Cortex of kidney (tissue), 1 donor: ENCODE measurements around the gene MAB21L4.

Experiments
- DNase-seq: peaks from one replicate; lab custom pipeline; 2025; lab: John Stamatoyannopoulos, UW

MAB21L4 gene

GRCh38 chr2:240895656-240896388 lies at the start of gene MAB21L4:
TSS of gene MAB21L4 (minus strand) at chr2:240896156. CDS start at chr2:240895997, 159 bp downstream.
- no peak for DNase-seq

- DNase-seq, result no peak
Measured at GRCh38 chr2:240936106-240936505, 40.1 kb upstream of the MAB21L4 start.

DNA sequence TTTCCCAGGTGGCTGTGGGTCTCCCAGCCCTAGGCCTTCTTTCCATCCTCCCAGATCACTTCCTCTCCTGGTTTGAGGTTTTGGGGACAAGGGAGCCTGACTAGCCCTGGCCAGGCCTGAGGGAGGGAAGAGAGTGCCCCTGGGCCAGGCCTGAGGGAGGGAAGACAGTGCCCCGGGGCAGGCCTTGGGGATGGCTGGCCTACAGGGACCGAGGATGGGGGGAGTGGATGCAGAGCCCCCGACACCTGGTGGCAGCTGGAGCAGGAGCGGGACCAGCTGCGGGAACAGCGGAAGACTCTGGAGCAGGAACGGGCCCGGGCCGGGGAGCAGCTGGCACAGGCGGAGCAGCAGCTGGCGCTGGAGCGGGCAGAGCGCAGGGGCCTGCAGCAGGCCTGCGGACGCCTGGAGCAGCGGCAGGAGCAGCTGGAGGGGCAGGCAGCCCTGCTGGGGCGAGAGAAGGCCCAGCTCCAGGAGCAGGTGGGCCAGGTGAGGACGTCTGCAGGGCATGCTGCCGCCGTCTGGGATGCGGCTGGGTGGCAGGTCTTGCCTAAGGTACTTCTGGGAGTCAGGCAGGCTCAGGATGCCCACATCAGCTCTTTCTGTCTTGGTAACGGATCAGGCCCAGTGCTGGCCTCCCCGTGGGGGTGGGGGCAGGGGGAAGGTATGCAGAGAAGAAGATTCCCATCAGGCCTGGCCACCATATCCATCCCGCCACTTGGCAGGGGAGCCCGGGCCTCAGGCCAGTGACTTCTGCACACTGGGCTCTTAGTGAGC lies 39.3 kb upstream of the MAB21L4 start:
- no peak for DNase-seq

DNA sequence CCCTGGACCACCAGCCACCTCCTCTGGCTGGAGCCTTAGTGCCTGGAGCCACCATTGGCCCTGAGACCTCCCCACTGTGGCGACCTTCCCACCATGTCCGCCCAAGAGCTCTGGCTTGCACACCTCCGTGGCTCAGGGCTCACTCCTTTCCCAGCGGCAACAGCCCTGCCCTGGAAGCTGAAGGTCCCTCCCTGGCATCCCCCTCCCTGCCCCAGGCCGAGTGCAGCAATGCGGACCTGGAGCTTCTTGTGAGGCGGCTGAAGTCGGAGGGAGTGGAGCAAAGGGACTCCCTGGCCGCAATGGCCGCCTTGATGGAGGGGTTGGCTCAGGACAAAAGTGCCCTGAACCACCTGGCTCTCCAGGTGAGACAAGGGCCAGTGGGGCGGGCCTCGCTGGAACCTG lies 38.7 kb upstream of the MAB21L4 start:
- no peak for DNase-seq

DNA sequence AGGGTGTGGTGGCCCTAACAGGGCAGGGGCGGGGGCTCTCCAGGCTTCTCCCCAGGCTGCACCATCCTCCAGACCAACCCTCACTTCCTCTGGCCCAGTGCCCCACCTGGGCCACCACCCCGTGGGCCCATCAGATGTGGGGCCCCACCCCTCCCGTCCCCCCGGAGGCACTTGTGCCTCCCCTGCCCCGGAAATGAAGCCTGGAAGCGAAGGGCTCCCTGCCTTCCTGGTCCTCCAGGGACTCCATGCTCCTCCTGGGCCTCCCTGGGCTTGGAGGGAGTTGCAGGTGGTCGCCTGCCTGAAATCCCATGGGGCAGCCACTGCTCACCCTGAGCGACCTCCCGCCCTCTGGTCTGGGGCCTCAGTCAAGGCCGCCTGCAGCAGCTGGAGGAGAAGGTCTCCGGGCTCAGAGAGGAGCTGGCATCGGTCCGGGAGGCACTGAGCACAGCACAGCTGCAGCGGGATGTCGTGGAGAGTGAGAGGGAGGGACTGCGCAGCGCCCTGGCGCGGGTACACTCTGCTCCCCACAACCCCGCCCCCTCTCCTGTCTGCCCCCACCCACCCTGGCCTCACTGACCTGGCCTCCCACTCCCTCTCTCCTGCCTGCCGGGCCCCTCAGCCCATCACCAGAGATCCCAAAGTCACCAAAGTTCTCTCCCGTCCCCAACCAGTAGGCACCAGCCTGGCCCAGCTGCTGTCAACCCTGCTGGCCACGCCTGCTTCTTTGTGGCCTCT lies 38.2 kb upstream of the MAB21L4 start:
- no peak for DNase-seq

GRCh38 chr2:240933048-240933965 lies 37.4 kb upstream of the MAB21L4 start:
- DNase-seq, result no peak

DNA sequence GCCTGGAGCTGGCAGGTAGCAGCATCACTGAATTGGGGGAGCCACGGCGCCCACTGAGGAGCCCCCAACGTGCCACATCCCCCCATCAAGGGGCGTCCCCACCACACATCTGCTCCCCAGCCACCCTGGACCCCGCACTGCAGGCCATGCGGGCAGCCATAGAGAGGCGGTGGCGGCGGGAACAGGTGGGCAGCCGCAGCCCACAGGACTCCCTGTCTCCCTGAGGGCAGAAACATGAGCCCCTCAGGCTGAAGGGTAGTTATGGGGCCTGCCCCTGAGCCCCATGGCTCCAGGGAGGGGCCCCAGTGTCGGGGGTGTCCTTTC lies 36.7 kb upstream of the MAB21L4 start:
- no peak for DNase-seq

GRCh38 chr2:240932001-240932723 lies 36.2 kb upstream of the MAB21L4 start:
- no peak for DNase-seq

- no peak for DNase-seq
Measured at GRCh38 chr2:240931319-240931949, 35.5 kb upstream of the MAB21L4 start.

DNA sequence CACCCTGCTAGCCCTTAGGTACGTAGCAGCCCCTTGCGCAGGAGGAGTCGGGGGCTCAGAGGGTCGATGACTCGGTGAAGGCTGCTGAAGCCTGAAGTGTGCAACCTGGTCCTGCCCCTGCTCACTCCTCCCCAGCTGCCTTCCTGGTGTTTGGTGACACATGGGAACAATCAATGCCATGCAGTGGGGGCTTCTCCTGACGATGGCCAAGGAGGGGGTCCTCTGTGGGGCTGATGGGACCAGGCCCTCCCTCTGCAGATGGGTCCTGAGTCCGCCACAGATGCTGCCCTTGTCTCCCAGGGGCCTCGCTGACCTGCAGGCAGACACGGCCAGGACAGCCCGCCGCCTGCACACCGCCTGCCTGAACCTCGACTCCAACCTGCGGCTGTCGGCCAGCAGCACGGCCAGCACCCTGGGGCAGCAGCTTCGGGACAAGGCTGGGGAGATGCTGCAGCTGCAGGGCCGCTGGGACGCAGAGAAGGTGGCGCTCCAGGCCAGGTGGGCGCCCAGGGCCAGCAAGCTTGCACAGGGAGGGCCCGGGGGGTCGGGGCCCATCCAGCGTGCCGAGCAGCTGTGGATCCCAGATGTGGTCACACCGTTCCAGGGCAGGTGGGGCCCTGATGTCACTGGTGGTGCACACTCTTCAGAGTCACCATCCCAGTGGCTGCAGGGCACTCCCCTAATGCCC lies 34.8 kb upstream of the MAB21L4 start:
- DNase-seq, result no peak

DNA sequence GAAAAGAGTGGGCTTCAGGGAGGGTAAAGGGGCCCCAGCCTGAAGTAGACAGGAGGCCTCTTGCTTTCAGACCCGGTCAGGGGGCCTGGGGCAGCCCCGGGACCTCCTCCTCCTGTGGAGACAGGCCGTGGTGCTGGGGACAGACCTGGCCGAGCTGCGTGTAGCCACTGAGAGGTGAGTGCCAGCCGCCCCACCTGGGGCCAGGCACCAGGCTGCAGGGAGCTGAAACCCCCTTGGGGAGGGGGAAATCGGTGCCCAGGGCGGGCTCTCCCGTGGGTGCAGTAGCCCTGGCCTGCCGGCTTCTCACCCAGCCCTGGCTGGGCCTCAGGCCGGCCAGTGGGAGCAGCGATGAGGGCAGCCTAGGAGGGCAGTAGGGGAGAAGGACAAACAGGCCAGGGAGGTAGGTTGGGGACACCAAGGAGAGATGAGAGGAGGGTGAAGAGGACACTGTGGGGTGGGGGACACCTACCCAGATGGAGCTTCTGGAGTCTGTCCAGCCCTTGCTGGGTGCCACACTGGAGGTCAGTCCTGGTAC lies 34.2 kb upstream of the MAB21L4 start:
- no peak for DNase-seq

GRCh38 chr2:240929364-240930095 lies 33.6 kb upstream of the MAB21L4 start:
- DNase-seq, result no peak

DNA sequence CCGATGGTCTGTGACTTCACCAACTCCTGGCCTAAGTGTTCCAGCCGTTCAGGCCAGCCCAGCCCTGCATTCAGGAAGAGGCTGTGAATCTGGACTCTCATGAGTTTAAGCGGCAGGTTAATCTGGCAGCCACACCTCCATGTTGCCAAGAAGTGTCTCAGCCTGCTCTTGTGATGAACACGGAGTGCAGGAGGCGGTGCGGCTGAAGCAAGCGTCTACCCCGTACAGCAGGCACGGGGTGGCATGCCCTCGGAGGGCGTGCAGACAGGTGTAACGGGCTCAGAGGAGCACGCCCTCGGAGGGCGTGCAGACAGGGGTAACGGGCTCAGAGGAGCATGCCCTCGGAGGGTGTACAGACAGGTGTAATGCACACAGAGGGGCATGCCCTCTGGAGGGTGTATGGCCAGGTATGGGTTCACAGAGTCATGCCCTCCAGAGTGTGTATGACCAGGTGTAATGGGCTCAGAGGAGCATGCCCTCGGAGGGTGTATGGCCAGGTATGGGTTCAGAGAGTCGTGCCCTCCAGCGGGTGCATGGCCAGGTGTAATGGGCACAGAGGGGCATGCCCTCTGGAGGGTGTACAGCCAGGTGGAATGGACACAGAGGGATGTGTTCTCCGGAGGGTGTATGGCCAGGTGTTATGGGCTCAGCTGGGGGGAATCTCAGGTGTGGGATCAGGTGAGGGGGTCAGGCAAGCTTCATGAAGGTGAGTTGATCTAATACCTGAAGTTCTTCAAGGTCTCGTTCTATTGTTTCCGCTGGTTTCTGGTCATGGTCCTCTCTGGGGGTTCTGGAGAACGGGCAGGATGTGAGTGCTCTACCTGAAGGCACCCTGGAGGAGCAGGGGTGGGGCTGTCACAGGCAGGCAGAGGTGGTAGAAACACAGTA lies 32.8 kb upstream of the MAB21L4 start:
- DNase-seq, result no peak

DNA sequence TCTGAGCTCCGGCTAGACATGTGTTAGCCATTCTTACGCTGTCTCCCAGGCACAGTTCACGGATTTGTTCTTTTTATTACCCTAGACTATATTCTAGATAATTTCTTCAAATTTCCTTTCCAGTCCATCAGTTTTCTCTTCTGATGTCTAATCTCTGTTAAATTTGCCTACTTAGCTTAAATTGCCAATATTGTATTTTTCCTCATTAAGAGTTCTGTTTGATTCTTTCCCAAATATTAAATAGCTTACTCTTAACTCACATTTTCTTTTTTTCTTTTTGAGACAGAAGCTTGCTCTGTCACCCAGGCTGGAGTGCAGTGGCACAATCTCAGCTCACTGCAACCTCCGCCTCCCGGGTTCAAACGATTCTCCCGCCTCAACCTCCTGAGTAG lies 31.4 kb upstream of the MAB21L4 start:
- no peak for DNase-seq

DNA sequence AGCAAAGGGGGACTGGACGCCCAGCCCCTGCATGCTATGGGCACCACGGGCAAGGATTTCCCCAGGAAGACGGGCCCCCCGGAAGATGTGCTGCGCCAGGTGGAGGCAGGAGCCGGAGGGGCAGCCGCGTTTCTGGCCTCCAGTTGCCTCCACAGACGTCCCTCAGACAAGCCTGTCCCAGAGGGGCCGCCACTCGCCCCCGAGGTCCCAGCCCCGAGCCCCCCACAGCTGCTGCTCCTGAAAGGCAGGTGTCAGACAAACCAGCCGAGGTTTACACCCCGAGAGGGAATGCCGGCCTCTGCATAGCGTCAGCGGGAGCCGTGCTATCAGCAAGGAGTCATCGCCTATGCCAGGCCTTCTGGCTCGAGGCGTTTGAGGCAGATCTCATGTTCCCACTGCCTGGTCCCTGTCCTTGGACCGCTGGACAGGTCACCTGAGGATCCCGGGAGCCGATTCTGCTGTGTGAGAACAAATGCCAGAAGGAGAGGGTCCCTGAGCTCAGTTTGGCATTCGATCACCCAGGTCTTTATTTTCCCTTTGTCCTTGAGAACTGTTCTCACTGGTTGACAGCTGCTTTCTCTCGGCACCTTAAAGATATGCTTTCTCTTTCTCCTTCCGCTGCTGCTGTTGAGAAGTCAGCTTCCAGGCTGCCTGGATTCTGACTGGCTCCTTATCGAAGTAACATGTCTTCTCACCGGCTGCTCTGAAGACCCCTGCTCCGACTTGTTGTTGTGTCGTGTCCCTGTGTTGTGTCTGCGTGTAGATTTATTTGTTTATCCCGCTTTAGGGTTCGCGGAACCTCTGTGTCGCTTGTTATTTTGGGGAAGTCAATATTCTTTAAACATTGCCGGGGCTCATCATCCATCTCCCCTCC lies 30.8 kb upstream of the MAB21L4 start:
- DNase-seq, result no peak

DNA sequence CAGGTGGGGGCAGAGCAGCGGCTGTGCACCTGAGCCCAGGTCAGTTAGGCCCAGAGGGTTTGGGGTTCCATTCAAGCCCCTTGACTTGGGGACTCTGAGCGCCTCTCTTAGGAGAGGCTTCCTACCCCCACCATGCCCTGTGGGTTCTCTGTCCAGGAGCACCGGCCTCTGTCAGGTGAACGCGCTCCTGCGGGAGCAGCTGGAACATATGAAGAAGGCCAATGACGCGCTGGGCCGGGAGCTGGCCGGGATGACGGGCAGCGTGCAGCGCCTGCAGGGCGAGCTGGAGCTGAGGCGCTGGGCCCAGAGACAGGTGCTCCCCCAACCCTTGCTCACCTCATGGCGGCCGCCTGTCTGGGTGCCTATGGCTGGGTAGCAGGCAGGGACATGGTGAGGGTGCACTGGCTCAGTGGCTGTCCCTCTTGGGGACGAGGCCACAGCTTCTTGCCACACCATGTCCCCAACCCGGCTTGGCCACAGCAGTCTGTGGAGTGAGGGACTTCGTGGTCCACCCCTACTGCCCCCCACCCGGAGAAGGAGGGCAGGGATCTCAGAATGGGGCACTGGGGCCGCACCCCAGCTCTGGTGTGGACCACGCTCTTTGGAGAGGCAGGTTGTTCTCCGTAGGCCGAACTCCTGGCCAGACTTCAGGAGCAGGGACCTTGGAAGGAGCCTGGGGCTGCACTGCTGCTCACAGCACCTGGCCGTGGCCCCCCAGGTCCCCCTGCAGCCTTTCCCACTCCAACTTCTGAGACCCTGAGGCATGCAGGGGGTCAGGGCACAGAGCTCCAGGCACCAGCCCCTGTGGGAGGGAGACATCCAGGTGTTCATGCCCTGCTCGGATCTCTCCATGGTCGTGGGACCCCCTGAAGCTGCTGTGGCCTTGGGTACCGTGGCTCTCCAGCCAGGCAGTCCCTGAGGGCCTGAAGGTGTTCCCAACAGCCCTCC lies 29.9 kb upstream of the MAB21L4 start:
- no peak for DNase-seq
